AG20443 (cell line): Measurements from ENCODE around the gene SP8.
"Not testable (repeated sequence)": the region's sequence is repeated elsewhere in the genome, so short reads cannot be mapped to it uniquely, and the experiment has no call there.

Experiments used
- DNase-seq: peaks from one replicate; pipeline ENCODE4 v3.0.0; 2012; ENCODE audit warnings: low spot score, mixed read lengths

SP8 gene

DNA sequence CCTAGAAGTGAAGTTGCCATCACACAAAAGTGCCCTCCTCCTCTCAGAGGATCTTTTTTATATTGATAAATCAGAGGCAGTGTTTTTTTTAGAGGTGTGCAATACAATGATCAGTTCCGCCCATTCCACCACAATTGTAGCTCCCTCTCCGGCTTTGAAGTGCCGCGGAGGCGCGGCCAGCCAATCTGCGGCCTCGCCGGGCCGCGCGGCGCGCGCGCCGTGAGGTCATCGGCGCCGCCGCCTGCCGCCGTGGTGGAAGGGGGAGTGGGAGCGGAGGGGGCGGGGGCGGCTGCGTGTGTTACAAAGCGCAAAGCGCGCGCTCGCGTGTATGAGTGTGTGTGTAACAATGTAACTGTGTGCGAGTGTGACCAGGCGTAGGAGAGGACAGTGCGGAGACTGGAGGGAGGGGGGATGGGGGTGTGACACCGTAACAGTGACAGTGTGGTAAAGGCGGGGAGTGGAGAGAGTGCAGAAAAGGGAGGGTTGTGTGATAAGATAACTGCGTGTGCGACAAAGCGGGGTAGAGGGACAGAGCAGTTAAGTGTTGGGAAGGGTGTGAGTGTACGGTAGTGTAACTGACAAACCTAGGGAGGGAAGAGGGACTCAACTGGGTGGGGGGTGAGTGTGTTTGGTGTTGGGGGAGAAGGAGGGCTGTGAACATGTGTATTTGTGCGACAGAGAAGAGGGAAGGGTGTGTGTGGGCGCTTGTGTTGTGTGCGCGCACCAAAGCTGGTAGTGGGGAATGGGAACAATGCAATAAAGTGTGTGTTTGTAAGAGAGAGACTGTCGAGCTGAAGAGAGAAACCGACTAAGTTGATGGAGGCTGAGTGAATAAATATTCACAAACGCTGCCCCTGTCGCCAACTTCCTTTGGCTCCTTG, at the start of gene SP8:
SP8 (minus strand) TSS at position 108 of the 881 bp plus-strand sequence; CDS start at position 20, 88 bp downstream.
- DNase-seq: peak; percentile 45

DNA sequence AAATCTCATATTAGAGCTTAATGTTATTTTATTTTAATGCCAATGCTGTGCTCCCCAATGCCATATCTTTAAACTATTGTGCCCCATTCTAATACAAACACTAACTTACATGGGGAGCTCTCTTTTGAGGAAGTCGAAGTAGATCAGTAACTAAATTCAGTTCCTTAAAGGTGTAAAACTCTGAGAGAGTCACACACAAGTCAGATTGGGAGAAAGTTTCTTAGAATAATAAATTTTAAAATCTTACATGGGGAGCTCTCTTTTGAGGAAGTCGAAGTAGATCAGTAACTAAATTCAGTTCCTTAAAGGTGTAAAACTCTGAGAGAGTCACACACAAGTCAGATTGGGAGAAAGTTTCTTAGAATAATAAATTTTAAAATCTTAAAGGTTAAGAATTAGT, 49.7 kb upstream of the SP8 start:
- DNase-seq: not testable (repeated sequence)

DNA sequence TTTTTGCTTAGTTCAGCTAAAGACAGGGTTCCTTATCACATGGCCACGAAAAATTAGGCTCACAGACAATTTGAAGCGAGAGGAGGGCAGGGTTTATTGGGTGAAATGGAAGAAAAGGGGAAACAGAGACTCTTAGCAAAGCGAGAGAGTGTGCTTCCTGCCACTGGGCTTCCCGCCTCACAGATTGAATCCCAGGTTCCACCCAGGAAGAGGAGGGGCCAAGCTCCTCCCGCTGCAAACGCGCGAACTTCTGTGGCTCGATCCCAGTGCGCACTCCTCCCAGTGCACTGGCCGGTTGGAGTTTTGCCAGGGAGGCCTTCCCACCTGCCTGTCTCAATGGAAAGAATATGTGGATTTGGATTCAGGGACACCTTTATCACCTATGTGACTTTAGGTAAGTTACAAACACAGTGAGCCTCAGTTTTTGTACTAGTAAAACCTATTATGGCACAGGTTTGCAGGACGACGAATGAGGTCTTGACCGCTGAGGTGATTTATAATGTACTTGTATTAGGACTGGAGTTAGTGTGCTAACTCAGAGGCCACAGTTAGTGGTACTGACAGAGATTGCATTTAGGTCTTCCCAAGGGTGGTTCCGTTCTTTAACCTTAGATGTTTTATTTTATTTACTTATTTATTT, 48.5 kb upstream of the SP8 start:
- no peak for DNase-seq

DNA sequence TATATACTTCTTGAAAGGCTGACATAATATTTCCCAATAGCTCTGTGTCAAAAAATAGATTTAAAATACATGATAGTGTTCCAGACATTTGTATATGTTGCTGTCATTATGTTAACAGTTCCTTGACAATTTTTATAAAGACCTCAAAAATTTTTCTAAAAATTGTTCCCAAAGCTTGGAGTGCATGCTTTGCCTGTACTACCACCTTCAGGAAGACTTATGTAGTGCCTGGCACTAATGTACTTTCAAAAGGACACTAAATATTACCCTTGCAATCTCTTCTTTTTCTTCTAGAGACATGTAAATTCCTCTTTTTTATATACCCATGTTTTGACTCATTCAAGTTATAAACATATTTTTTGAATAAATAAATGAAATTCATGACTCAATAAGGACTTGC, 48.0 kb upstream of the SP8 start:
- DNase-seq: no peak

DNA sequence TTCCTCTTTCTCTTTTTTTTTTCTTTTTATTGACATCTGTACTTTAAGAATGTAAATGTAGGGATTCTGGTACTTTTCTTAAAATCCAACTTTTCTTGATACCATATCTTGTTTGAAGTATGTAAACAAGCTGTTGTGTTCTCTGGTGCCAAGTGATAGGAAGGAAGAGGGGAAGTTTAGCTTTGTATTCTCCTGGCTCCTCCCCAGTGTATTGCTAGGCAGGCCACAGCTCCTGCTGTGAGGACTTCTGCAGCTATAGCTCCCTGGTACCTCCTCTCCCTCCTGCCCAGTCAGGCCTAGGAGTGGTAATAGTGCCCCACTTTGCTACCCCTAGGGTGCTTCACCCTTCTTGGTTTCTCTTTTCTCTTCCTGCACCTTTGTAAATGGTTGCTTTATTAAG, 45.3 kb upstream of the SP8 start:
- no peak for DNase-seq

DNA sequence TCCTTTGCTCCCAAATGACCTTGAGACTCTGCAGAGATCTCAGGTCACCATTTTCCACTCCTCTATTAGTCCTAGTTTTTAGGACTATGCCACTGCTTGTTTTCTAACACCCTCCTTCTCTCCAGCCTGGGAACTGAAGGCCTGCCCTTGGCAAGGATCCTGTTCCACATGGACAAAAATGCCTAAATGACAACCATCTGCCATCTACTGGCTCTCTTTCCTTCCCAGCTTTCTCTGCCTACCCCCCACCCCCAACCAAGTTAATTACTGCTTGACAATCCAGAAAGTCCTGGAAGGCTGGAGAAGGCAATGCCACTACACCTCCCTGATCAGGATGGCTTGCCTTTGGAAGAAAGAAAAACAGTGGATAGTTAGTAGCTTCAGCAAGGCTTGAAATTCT, 44.8 kb upstream of the SP8 start:
- DNase-seq: no peak

DNA sequence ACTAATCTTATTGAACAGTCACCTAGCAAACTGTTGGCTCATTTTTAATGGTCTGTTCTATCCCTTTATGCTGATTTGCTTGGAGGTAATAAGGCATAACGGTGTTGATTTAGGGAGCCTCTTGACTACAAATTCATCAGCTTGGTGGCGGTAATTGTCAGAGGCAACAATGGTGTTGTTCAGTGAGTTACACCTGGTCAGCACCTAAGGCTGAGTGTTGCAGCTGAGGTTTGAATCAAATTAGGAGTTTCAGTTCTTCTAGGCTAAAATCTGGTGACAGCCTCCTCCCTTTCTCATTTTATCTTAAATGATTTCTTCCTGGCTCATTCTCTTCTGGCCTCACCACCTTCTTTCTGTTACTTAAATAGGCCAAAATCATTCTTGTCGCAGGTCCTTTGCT, 42.3 kb upstream of the SP8 start:
- DNase-seq: no peak

DNA sequence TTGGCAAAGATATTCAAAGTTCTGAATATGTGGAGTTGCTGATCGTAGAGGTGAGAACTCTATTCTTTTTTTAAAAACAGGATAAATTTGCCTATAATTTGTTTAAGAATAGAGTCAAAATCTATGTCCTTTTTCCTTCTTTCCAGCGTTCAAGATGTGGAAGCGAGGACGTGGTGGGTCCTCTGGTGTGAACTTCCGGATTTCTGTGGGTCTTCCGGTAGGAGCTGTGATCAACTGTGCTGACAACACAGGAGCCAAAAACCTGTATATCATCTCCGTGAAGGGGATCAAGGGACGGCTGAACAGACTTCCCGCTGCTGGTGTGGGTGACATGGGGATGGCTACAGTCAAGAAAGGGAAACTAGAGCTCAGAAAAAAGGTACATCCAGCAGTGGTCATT, 40.5 kb upstream of the SP8 start:
- no peak for DNase-seq

DNA sequence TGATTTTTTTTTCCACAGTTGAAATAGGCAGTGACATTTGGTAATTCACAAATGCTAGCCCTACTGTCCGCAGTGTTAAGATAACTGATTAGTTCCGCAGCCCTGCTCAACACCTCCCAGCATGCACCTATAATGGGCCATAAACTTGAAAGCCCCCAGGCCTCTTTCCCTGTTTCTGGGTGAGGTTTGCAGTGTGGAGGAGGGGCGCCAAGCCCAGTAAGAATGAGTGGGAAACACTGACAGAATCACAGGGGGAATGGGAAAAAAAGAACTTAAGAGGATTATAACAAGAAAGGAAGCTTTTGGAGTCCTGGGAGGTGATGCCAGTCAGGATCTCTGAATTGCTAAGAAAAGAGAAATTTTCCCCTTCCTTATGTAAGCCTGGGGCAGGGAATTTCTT, 39.6 kb upstream of the SP8 start:
- DNase-seq: no peak

DNA sequence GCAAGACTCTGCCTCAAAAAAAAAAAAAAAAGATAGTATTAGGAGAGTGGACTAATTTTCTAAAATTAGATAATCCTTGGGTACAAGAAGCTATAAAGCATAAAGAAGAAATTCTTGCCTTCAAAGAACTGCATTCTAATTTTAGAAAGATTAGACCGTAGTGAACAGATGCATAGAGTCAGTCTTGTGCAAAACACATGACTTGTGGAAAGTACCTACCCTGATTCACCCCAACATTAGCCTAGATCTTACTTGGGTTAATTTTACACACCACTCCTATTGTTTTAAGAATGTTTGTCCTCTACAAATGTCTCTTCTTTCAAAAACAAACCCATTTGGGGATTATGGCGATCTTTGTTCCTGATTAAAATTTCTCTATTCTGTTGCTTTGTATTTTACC, 38.9 kb upstream of the SP8 start:
- DNase-seq: no peak

DNA sequence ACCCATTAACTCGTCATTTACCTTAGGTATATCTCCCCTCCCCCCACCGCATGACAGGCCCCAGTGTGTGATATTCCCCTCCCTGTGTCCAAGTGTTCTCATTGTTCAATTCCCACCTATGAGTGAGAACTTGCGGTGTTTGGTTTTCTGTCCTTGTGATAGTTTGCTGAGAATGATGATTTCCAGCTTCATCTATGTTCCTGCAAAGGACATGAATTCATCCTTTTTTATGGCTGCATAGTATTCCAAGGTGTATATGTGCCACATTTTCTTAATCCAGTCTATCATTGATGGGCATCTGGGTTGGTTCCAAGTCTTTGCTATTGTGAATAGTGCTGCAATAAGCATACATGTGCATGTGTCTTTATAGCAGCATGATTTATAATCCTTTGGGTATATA, 34.7 kb upstream of the SP8 start:
- not testable (repeated sequence) for DNase-seq

DNA sequence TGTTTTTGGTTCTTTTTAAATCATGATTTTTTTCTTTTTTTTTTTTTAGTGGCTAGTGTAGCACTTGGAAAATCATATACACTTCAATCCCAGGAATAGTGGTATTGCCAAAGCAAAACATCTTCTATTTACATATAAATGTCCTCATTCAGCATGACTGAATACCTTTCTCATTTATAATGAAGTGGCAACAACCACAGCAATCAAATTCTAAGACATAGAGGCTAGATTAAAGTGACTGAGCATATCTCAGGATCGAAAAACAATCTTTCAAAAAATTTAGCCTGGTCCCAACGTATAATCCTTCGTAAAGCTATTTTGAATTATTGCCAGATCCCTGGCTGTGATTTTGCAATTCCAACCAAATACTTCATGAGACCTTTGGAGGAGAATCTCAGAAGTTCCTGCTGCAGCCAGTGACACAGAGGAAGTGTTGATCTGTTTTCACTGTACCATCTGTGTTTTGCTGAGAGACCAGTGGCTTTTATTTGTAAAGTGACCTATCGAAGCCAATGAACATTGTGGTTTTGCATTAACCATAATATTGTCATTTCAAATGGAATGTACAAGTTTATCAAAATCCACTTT, 29.8 kb upstream of the SP8 start:
- DNase-seq: no peak

DNA sequence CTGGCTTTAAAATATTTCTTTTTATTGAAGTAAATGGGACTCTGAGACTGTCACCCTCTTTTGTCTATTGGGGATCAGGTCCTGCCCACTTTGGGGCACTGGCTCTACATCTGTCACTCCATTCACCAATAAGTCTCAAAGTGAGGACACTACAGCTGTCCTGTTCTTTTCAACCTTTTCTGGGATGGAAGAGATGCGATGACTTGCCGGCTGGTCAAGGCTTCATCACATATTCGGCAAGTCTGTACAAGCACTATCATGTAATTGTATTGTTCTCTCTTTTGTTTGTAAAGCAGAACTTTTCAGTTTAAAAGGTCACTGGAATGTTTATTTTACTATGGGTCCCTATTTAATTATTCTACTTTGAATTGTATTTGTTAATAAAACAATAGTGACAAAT, 17.7 kb upstream of the SP8 start:
- no peak for DNase-seq

DNA sequence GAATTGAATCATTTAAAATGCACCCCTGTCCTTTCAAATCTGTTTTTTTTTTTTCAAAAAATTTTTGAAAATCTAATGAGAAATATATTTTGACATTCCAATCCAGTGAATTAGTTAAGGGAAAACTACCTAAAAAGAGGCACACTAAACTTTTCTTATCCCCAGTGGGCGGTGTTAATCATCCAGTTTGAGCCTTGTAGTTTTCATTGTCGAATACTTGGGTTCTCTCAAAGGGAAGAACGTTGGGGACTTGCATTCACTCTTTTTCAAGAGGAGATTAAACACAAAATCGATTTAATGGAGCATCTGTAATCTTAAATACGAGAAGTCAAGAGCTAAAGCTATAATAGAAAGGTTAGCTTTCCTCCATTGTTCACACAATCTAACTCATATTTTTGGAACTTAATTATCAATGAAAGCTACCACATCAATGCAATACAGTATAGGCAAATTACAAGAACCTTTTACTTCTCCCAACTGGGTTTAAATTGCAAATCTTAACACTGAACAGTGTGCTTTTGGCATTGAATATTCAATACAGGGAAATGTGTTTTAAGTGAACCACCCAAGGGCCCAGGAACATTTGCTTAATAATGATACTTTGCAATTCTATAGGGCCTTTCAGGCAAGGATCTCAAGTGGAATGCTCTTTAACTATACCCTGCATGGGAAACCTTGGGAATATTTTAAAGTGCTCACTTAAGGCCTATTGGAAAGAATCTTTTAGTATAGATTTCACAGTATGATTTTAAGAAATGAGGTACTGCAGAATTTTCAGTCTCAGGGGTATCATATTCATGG, 13.1 kb upstream of the SP8 start:
- DNase-seq: no peak

DNA sequence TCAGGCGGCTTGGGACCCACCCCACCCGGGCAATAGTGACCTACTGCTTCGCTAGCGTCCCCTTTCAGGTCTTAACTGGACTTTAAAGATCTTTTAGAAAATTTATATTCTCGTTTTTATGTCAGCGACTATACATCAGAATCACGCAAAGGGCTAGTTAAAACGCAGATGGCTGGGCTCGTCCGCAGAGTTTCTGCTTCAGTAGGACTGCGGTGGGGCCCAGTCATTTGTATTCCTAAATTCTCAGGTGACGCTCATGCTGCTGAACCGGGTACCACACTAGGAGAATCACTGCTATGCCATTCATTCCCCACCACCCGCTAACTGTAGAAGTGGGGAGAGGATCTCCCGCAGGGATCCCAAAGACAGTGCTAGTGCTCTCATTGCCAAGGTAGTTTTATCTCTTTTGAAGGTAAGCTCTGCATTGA, 12.0 kb upstream of the SP8 start:
- no peak for DNase-seq

DNA sequence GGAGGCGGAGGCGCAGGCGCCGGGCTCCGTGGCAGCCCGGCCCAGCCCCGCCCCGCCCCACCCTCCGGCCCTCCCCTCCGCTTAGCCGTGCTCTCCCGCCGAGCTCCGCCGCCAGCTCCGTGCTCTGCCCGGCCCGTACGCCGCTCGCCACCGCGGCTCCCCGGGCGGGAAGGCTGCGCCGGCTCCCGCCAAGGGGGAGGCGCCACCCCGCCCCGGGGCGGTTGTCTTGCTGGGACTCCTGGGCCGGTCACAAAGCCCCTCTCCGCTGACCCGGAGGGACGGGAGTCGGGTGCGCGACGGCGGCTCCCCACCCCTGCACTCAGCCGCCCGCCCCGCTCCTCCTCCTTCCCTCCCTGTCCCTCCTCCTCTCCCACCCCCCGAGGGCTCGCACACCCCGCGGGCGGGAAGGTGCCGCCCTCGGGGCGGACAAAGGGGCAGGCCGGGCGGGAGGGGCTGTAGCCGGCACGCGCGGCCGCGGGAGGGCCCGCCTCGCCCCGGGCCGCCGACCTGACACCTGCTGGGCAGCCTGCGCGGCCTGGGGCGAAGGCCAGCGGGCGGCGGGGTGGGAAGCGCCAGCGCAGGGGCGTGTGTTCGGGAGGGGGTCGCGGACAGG, 11.5 kb upstream of the SP8 start:
- peak; percentile 91 for DNase-seq

DNA sequence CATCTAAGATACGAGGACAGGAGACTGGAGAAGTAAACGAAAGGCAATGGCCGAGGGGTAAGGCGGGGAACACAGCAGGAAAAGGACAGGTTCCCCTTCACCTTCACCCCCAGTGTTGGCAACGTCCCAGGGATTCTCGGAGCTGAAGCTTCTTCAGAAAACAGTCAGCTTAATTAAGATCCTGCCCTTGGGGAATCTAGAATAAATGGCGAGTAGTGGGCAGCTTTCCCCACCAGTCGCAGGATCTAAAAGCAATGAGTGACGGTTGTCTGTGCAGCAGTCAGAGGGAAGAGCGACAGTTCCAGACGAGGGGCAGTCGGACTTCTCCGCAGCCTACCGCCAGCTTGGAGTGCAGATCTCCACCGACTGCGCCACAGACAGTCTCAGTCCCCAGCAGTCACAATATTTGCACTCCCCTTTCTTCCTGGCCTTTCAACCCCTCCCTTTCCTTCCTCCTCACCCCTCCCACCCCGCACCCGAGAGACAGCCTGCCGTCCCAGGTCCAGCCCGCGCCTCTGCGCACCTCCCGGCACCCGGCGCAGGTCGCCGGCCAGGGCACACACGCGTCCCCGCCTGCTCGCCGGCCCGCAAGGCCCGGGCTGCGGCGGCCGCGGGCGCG, 10.9 kb upstream of the SP8 start:
- DNase-seq: no peak

DNA sequence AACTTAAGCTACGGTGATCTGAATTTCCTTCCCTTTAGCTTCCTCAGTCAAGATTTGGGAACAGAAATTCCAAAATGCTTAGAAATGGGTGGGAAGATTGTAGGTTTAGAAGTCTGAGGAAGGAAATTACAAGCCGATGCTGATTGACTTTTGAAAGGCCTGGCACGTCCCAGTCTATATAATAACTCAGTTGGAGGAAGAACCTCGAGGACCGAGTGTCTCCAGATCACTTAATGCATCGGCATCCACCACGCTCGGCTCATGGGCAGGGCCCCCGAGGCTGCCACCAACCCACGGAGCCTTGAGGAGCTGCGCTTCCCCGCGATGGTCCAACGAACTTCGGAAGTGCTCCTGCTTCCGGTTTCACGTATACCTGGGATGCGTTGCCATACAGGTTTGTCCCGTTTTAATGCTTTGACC, 10.4 kb upstream of the SP8 start:
- no peak for DNase-seq

DNA sequence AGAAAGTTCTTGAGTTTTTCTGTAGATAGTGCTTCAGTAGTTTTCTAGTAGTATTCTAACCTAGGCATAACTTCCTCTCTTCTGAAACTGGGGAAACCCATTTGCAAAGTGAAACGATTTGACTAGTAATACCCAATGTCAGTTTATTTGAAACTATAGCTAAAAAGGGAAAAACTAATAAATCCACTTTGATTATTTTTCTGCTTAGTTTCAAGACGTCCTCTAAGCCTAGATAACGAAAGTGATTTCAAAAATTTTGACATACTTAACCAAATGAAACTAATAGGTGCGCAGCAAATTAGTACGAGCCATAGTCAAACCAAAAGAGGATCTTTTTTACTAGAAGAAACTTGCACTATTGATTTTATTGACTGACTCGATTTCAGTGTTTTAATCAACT, 9.8 kb upstream of the SP8 start:
- DNase-seq: no peak

DNA sequence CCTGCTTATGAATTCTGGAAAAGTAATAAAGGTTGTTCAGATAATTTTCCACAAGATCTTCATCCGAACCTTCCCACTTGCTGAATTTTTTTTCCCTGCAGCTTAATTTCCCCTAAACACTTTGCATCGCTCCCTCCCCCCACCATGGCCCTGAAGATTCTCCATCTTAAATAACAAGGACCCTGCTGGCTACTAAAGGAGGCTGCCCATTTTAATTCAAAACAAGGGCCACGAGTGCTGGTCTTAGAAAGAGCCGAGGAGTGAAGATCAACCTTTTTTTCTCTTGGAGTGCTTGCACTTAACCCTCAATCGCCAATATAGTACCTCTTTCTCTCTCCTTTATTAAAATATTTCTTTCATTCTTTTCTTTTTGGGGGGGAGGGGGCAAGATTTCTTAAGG, 9.2 kb upstream of the SP8 start:
- no peak for DNase-seq

DNA sequence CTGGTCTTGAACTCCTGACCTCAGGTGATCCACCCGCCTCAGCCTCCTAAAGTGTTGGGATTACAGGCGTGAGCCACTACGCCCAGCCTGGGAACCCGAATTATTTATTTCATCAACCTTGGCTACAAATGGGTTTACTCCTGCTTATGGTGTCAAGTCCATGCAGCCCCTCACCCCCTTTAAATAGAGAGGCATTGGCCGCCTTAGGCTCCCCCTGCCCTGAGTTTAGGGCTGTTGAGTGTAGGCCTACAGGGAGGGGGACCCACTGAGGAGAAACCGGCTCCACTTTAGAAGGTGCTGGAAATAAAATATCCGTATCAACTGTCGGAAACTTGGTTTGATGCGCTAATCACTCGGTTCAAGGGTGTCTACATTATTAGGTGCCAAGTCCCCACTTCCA, 8.7 kb upstream of the SP8 start:
- DNase-seq: no peak

DNA sequence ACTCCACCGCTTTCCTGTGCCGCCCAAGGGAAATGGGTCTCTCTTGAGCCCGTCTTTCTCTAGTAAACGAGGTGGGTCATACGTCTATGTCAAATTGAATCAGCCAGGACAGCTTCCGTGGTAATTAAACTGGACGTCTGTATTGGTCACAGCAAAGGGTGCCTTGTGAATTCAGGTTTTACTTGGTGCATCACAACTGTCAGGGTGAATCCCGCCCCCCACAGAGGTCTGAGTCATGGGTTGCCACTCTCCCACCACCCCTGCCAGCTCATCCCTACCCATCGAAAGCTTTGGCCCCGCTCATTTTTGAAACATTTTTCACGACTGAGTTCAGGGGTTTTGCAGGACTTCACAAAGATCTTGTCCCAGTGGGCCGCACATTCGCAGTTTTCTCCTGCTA, 8.0 kb upstream of the SP8 start:
- DNase-seq: no peak
